ENCODE data around the gene CAMK1D.

DNA sequence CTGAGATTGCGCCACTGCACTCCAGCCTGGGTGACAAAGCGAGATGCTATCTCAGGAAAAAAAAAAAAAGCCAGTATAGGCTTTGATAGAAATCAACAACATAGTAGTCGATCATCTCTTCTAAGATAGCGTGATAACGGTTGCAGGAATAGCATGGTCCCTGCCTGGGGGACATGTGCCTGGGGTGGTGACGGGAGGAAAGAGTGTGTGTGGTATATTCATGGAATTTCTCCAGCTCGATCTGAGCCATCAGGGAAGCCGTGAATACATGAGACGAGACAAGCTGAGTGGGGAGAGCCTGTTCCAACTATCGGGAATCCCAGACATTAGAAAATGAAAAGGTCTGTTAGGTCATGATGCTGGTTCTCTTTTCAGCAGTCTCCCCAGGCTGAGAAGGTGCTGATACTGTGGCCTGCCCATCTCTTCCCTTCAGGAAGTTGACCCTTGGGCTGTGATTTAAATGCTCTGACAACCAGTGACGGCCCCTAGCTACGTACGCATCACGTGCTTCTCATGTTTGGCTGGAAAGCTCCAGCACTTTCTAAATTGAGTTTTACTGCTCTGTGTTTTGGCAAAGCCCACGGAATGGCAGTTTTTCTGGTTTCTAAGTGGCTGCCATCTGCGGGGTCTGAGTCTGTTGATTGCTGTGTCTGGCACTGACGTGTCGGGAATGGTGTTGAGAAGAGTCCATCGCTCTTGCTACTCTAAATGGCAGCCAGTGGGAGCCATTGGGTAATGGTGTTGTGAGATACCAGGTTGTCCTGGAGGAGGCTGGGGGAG is 422.8 kb downstream of the CAMK1D start:
- TF ChIP-seq, protein P1, sequence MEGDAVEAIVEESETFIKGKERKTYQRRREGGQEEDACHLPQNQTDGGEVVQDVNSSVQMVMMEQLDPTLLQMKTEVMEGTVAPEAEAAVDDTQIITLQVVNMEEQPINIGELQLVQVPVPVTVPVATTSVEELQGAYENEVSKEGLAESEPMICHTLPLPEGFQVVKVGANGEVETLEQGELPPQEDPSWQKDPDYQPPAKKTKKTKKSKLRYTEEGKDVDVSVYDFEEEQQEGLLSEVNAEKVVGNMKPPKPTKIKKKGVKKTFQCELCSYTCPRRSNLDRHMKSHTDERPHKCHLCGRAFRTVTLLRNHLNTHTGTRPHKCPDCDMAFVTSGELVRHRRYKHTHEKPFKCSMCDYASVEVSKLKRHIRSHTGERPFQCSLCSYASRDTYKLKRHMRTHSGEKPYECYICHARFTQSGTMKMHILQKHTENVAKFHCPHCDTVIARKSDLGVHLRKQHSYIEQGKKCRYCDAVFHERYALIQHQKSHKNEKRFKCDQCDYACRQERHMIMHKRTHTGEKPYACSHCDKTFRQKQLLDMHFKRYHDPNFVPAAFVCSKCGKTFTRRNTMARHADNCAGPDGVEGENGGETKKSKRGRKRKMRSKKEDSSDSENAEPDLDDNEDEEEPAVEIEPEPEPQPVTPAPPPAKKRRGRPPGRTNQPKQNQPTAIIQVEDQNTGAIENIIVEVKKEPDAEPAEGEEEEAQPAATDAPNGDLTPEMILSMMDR (IDR thresholded peaks at IDR 0.05; ENCODE audit: low read depth, low read length), result no peak
- TF ChIP-seq MYC (IDR thresholded peaks at IDR 0.05; ENCODE audit: low read depth, low read length) (no peak), POLR2A (IDR thresholded peaks at IDR 0.05; ENCODE audit: extremely low read depth, insufficient read length) (no peak)
- TF ChIP-seq, protein P2, sequence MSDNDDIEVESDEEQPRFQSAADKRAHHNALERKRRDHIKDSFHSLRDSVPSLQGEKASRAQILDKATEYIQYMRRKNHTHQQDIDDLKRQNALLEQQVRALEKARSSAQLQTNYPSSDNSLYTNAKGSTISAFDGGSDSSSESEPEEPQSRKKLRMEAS (IDR thresholded peaks at IDR 0.05; ENCODE audit: low read depth, low read length), result no peak

Measured in NB4 (cell line).